Middle frontal gyrus (tissue), 1 donor: ENCODE results near the gene ENDOG.
"Not testable (repeated sequence)": the region's sequence is repeated elsewhere in the genome, so short reads cannot be mapped to it uniquely, and the experiment has no call there.

Experiments
- DNase-seq: peaks from one replicate; pipeline ENCODE4 v3.0.0-alpha.2; 2015; ENCODE audit warnings: low spot score; ENCODE audit errors: extremely low spot score

ENDOG gene

GRCh38 chr9:128818099-128818838 lies at the start of gene ENDOG:
TSS of gene ENDOG (plus strand) at chr9:128818500. CDS start at chr9:128818685, 185 bp downstream.
- DNase-seq, result peak; percentile 96

DNA sequence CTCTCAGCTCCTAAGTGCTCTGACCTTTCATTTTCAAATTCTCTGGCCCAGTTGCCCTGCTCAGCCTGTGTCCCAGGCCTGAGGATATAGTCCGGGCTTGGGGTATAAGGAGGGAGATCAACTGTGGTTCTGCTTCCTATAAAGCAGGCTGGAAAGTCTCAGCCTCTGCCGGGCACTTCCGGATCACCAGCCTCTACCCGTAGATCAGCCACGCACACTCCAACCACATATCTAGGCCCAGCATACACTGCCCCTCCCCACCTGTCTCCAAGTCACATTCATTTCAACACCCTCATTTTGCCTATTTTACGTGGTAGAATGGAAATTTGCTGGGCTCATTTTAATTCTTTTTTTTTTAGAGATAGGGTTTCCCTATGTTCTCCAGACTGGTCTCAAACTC lies 49.7 kb upstream of the ENDOG start:
- DNase-seq, result no peak

DNA sequence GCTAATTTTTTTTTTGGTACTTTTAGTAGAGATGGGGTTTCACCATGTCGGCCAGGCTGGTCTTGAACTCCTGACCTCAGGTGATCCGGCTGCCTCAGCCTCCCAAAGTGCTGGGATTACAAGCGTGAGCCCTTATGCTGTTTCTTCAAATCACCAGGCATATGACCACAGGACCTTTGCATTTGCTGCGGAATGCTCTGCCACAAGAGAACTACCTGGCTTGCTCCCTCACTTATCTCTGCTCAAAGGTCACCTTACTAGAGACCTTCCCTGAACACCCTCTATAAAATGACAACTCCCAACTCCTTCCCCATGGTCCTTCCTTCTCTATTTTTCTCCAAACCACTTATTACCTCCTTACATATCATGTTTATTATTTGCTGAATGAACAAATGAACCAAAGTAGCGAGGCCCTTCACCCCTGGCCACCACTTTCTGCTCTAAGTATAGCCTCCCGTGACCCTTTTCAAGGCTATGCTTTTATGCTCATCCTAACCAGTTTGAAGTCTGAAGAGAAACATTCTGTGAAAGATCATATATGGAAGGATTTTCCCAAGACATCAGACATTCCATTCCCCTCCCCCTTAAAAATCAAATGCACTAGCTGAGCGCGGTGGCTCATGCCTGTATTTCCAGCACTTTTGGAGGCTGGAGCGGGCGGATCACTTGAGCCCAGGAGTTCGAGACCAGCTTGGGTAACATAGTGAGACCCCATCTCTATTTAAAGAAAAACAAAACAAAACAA lies 47.8 kb upstream of the ENDOG start:
- no peak for DNase-seq

GRCh38 chr9:128771094-128771721 lies 47.1 kb upstream of the ENDOG start:
- DNase-seq, result no peak

- DNase-seq, result peak; percentile 80
Observed at GRCh38 chr9:128771745-128772519, 46.4 kb upstream of the ENDOG start, which contains the start of gene ZER1. TSS of gene ZER1 (minus strand) at chr9:128771927. CDS start at chr9:128755565, 16,362 bp downstream.

- DNase-seq, result no peak
Observed at GRCh38 chr9:128773049-128773448, 45.3 kb upstream of the ENDOG start.

GRCh38 chr9:128774804-128775203 lies 43.5 kb upstream of the ENDOG start:
- no peak for DNase-seq

- DNase-seq, result not testable (repeated sequence)
Observed at GRCh38 chr9:128780093-128780492, 38.2 kb upstream of the ENDOG start.

GRCh38 chr9:128781187-128782070 lies 36.9 kb upstream of the ENDOG start:
- no peak for DNase-seq

DNA sequence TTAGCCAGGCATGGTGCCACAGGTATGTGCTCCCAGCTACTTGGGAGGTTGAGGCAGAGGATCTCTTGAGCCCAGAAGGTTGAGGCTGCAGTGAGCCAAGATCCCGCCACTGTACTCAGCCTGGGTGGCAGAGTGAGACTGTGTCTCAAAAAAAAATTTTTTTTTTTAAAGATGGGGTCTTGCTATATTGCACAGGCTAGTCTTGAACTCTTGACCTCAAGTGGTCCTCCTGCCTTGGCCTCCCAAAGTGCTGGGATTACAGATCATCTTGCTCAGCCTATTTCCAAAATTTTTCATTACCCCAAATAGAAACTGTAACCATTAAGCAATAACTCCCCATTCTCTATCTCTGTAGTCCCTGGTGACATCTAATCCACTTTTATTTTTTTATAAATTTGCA lies 35.6 kb upstream of the ENDOG start:
- no peak for DNase-seq

DNA sequence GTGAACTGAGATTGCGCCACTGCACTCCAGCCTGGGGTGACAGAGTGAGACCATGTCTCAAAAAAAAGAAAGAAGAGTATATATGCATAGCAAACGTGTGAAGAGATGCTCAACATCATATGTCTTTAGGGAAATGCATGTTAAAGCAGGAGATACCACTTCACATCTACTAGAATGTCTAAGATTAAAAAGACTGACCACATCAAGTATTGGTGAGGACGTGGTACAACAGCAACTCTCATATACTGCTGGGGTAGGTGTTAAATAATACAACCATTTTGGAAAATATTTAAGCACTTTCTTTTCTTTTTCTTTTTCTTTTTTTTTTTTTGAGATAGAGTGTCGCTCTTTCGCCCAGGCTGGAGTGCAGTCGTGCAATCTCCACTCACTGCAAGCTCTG lies 32.9 kb upstream of the ENDOG start:
- no peak for DNase-seq

DNA sequence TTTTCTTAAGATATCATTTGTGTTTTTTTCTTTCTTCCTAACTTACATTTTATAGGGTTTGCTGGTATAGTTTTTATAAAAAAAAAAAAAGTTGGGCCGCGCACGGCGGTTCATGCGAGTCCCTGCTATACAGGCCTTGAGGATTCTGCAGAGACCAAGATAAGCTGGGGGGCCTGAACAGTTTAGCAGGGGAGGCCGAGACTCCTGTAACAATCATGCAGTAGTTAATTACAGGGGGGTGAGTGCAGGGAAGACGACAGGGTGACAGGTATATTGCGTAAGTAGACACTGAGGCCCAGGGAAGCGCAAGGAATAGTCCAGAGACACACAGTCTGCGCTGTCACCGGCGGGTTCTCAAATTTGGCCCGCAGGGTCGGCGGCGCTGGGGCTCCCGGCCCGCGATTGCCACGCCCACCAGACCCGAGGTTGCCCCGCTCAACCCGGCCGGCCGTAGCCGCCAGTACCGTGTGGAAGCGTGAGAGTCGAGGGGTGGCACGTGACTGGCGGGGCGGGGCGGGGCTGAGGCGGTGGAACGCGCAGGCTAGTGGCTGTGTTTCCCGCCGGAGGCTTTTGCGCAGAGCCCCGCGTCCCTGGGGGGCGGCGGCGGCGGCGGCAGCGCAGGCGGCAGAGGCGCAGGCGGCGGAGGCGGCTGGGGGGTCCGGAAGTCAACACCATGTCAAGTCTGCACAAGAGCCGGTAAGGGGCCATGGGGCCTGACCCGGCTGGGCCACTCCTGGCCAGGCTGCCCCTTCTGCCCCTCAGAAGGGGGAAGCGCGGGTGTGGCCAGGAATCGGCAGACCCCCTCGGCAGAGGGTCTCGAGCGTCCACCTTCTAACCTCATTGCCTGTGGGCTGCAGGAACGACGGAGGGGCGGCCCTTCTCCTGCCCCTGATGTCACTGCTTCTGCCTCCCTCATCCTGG lies 31.4 kb upstream of the ENDOG start, which contains the start of gene TBC1D13:
TBC1D13 (plus strand) TSS at position 573 of the 921 bp plus-strand sequence; CDS start at position 674, 101 bp downstream.
- DNase-seq, result peak; percentile 57

- DNase-seq, result no peak
Observed at GRCh38 chr9:128787659-128788058, 30.6 kb upstream of the ENDOG start.

DNA sequence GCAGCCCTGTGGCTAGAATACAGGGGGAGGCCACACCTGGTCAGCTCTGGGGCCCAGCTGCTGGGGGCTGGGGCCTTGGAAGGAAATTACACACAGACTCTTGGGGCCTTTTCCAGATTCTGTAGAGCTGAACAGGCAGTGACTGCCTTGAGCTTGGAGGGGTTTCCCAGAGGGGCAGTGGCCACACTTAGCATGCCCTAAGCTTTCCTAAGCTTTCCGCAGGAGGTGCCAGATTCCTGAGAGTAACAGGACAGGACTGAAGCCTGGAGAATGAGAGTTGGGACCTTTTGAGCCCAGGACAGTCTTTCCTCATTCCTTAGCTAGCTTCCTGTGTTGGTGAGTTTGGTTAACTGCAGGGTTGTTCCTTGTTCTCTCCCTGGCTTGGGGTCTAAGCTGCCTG lies 29.9 kb upstream of the ENDOG start:
- no peak for DNase-seq

DNA sequence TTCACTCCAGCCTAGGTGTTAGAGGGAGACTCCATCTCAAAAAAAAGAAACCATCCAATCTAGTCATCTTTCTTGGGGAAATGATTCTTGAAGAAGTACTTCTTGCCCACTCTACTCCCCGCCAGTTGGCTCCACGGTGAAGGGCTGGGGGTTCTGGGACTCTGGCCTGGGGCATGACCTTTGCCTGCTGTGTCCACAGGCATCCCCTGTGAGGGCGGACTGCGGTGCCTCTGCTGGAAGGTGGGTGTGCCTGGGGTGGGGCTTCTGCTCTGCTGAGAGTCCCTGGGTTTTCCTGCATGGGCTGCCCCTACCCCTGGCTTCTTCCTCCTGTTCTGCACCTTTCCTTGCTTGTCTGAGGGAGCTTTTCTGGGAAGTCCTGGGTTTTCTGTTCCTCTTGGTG lies 27.8 kb upstream of the ENDOG start:
- DNase-seq, result no peak

- DNase-seq, result no peak
Observed at GRCh38 chr9:128792134-128792533, 26.2 kb upstream of the ENDOG start.

GRCh38 chr9:128792978-128793686 lies 25.2 kb upstream of the ENDOG start:
- no peak for DNase-seq

DNA sequence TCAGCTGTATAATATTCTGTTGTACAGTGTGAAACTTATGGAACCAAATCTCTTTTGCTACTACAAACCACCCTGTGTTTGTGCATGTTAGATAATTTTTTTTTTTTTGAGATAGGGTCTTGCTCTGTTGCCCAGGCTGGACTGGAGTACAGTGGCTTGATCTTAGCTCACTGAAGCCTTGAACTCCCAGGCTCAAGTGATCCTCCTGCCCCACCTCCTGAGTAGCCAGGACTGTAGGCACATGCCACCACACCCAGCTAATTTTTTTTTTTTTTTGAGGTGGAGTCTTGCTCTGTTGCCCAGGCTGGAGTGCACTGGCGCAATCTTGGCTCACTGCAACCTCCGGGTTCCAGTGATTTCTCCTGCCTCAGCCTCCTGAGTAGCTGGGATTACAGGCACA lies 23.3 kb upstream of the ENDOG start:
- DNase-seq, result not testable (repeated sequence)

DNA sequence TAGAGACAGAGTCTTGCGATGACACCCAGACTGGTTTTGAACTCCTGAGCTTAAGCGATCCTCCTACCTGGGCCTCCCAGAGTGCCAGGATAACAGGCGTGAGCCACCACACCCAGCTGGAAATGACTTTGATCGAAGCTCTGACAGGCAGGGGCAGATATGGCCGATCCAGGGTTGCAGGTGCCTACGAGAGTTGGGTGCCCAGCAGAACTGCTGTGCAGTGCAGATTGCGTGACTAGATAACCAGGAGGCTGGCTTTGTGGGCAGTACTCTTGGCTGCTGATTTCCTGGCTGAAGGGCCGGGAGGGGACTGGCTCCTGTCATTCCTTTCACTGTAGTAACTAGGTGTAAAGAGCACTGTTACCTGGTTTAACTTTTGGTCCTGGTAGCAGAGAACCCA lies 19.4 kb upstream of the ENDOG start:
- DNase-seq, result no peak
